Measurements from ENCODE around the gene SLC30A5.
"Not testable (repeated sequence)": the region's sequence is repeated elsewhere in the genome, so short reads cannot be mapped to it uniquely, and the experiment has no call there.

SLC30A5 gene

GRCh38 chr5:69093771-69094482, at the start of gene SLC30A5:
SLC30A5 (plus strand) TSS chr5:69094014; CDS start chr5:69094256, 242 bp downstream.
- DNase-seq = peak; percentile 98

GRCh38 chr5:69045213-69045612, 48.6 kb upstream of the SLC30A5 start:
- not testable (repeated sequence) for DNase-seq

GRCh38 chr5:69046375-69046957, 47.3 kb upstream of the SLC30A5 start:
- DNase-seq = no peak

GRCh38 chr5:69048230-69048629, 45.6 kb upstream of the SLC30A5 start:
- no peak for DNase-seq

GRCh38 chr5:69049151-69049550, 44.7 kb upstream of the SLC30A5 start:
- no peak for DNase-seq

- no peak for DNase-seq
Observed at GRCh38 chr5:69049796-69050195, 44.0 kb upstream of the SLC30A5 start.

- DNase-seq = no peak
Observed at GRCh38 chr5:69050214-69050613, 43.6 kb upstream of the SLC30A5 start.

GRCh38 chr5:69052181-69052580, 41.6 kb upstream of the SLC30A5 start:
- no peak for DNase-seq

- no peak for DNase-seq
Observed at GRCh38 chr5:69074664-69075521, 18.9 kb upstream of the SLC30A5 start.

GRCh38 chr5:69075522-69076179, 18.2 kb upstream of the SLC30A5 start:
- no peak for DNase-seq

GRCh38 chr5:69078921-69079540, 14.8 kb upstream of the SLC30A5 start:
- no peak for DNase-seq

- DNase-seq = no peak
Observed at GRCh38 chr5:69079556-69079955, 14.3 kb upstream of the SLC30A5 start.

GRCh38 chr5:69083412-69083811, 10.4 kb upstream of the SLC30A5 start:
- no peak for DNase-seq

GRCh38 chr5:69084195-69084594, 9.6 kb upstream of the SLC30A5 start:
- no peak for DNase-seq

- DNase-seq = no peak
Observed at GRCh38 chr5:69084903-69085302, 8.9 kb upstream of the SLC30A5 start.

- DNase-seq = no peak
Observed at GRCh38 chr5:69086206-69086605, 7.6 kb upstream of the SLC30A5 start.

GRCh38 chr5:69088006-69088405, 5.8 kb upstream of the SLC30A5 start:
- not testable (repeated sequence) for DNase-seq

GRCh38 chr5:69090158-69090557, 3.7 kb upstream of the SLC30A5 start:
- DNase-seq = no peak

GRCh38 chr5:69091771-69092170, 2.0 kb upstream of the SLC30A5 start:
- DNase-seq = no peak

GRCh38 chr5:69092969-69093368, 845 bp upstream of the SLC30A5 start:
- DNase-seq = no peak

GRCh38 chr5:69099302-69099701, 5.5 kb downstream of the SLC30A5 start:
- no peak for DNase-seq

- no peak for DNase-seq
Observed at GRCh38 chr5:69103521-69103920, 9.7 kb downstream of the SLC30A5 start.

Measured in activated gamma-delta T cell treated with Interleukin-2 at 50 U/mL for 16 hours (primary cell).